ENCODE measurements around the gene EEF2K. TPM values are rescaled to one million over a fixed set of nuclear protein-coding genes. Genes with fewer than 3 reads are reported as not detected.
A peak's percentile ranks its signal among the peaks of the same experiment; 100 is the strongest.

The EEF2K gene
- total RNA-seq, 2 experiments from 2014 or later = 10.1 to 13.2 TPM

- CTCF ChIA-PET = no interaction called here
- no peaks in the 10 kb centered on the region for H3K9me3 ChIP-seq (ENCODE audit: control insufficient read depth in 1 of 2, insufficient read depth in 1 of 2, low read length in 2 of 2)
- no peak for ATAC-seq (ENCODE audit: poor library complexity)
- Mint-ChIP-seq H3K36me3 (ENCODE audit: low read depth) (peaks cover 86% of the 10 kb centered on the region), H3K9me3 (no peaks in the 10 kb centered on the region), H3K4me3 (no peak overlapping the region), H3K4me1 (ENCODE audit: low read depth) (peaks cover 17% of the 10 kb centered on the region), H3K27me3 (no peaks in the 10 kb centered on the region), H3K27ac (no peak overlapping the region)
- TF ChIP-seq CTCF (IDR thresholded peaks at IDR 0.05) = no peak
- POLR2A ChIA-PET = interaction anchor here (2.0 kb wide), 1 partner anchor 32 kb away, joined by 8 read pairs; no protein-coding TSS in a partner anchor
- DNase-seq = no peak
- peaks cover 15% of the 10 kb centered on the region for H3K4me1 ChIP-seq (ENCODE audit: insufficient read depth, low read length)
- no peak overlapping the region for H3K27ac ChIP-seq (ENCODE audit: low read depth in 1 of 2, low read length in 2 of 2)
- H3K36me3 ChIP-seq (ENCODE audit: insufficient read depth, low read length) = peaks cover 84% of the 10 kb centered on the region
- intact Hi-C loops (cut with DNase I, micrococcal nuclease) = loop anchor here in 1 of 2 experiments (5.0 kb wide), 2 partner anchors 47 to 97 kb away; partner anchors contain the start of gene CDR2
- no peak overlapping the region for H3K4me3 ChIP-seq (ENCODE audit: low read length)
- H3K27me3 ChIP-seq (ENCODE audit: control insufficient read depth in 1 of 2, insufficient read depth in 2 of 2, low read length in 2 of 2) = no peaks in the 10 kb centered on the region
These were observed 119.7 kb downstream of the EEF2K start for GRCh38 chr16:22325598-22326368.

GRCh38 chr16:22326369-22326652 lies 120.2 kb downstream of the EEF2K start:
- TF ChIP-seq CTCF (IDR thresholded peaks at IDR 0.05) = no peak
- Histone ChIP-seq H3K9me3 (ENCODE audit: control insufficient read depth in 1 of 2, insufficient read depth in 1 of 2, low read length in 2 of 2) (no peaks in the 10 kb centered on the region), H3K4me1 (ENCODE audit: insufficient read depth, low read length) (peaks cover 13% of the 10 kb centered on the region), H3K27me3 (ENCODE audit: control insufficient read depth in 1 of 2, insufficient read depth in 2 of 2, low read length in 2 of 2) (no peaks in the 10 kb centered on the region), H3K4me3 (ENCODE audit: low read length) (no peak overlapping the region), H3K27ac (ENCODE audit: low read depth in 1 of 2, low read length in 2 of 2) (no peak overlapping the region), H3K36me3 (ENCODE audit: insufficient read depth, low read length) (peaks cover 83% of the 10 kb centered on the region)
- Mint-ChIP-seq H3K9me3 (no peaks in the 10 kb centered on the region), H3K27ac (no peak overlapping the region), H3K36me3 (ENCODE audit: low read depth) (peaks cover 86% of the 10 kb centered on the region), H3K27me3 (no peaks in the 10 kb centered on the region), H3K4me3 (no peak overlapping the region), H3K4me1 (ENCODE audit: low read depth) (peaks cover 15% of the 10 kb centered on the region)
- DNase-seq (no peak), ATAC-seq (ENCODE audit: poor library complexity) (no peak)
- intact Hi-C loops (cut with DNase I, micrococcal nuclease) = loop anchor here in 1 of 2 experiments (5.0 kb wide), 2 partner anchors 46 to 96 kb away; partner anchors contain the start of gene CDR2
- ChIA-PET CTCF (no interaction called here), POLR2A (interaction anchor here (2.0 kb wide), 1 partner anchor 31 kb away, joined by 8 read pairs; no protein-coding TSS in a partner anchor)

GRCh38 chr16:22326771-22327445 lies 120.8 kb downstream of the EEF2K start:
- Mint-ChIP-seq H3K36me3 (ENCODE audit: low read depth) (peaks cover 90% of the 10 kb centered on the region), H3K4me3 (no peak overlapping the region), H3K4me1 (ENCODE audit: low read depth) (peaks cover 19% of the 10 kb centered on the region), H3K27ac (peak overlapping the region; percentile 30), H3K9me3 (no peaks in the 10 kb centered on the region), H3K27me3 (no peaks in the 10 kb centered on the region)
- intact Hi-C loops (cut with DNase I, micrococcal nuclease) = loop anchor here in 1 of 2 experiments (5.0 kb wide), 2 partner anchors 45 to 95 kb away; partner anchors contain the start of gene CDR2
- peak in 1 of 14 experiments; percentile 9 for DNase-seq
- ChIA-PET CTCF (no interaction called here), POLR2A (interaction anchor here (2.0 to 4.2 kb wide), 2 partner anchors 31 to 46 kb away, joined by 8 to 21 read pairs; no protein-coding TSS in a partner anchor)
- Histone ChIP-seq H3K36me3 (ENCODE audit: insufficient read depth, low read length) (peaks cover 83% of the 10 kb centered on the region), H3K9me3 (ENCODE audit: control insufficient read depth in 1 of 2, insufficient read depth in 1 of 2, low read length in 2 of 2) (no peaks in the 10 kb centered on the region), H3K27ac (ENCODE audit: low read depth in 1 of 2, low read length in 2 of 2) (no peak overlapping the region), H3K27me3 (ENCODE audit: control insufficient read depth in 1 of 2, insufficient read depth in 2 of 2, low read length in 2 of 2) (no peaks in the 10 kb centered on the region), H3K4me3 (ENCODE audit: low read length) (no peak overlapping the region), H3K4me1 (ENCODE audit: insufficient read depth, low read length) (peaks cover 7% of the 10 kb centered on the region)
- no peak for ATAC-seq (ENCODE audit: poor library complexity)
- TF ChIP-seq CTCF (IDR thresholded peaks at IDR 0.05) = no peak
